H9 (cell line): Measurements from ENCODE around the gene POMGNT2. TPM values are rescaled to one million over a fixed set of nuclear protein-coding genes. Genes with fewer than 3 reads are reported as not detected.

Source experiments
- DNase-seq: peaks from one replicate; pipeline ENCODE4 v3.0.0-alpha.2; 2017
- H2AFZ ChIP-seq: one replicate; pipeline ENCODE4 v1.6.1; 2013; ENCODE audit warnings: mild to moderate bottlenecking, low read length, control low read depth, moderate library complexity
- H2AK5ac ChIP-seq: 2 replicates; pipeline ENCODE4 v1.6.1; 2013; ENCODE audit warnings: low read length, control low read depth, mixed read lengths; ENCODE audit not compliant: insufficient read length
- H2BK120ac ChIP-seq: one replicate; pipeline ENCODE4 v1.6.1; 2013; ENCODE audit warnings: low read depth, mild to moderate bottlenecking, low read length, control low read depth, inconsistent platforms; ENCODE audit not compliant: poor library complexity, severe bottlenecking
- H2BK12ac ChIP-seq: 2 replicates; pipeline ENCODE4 v1.6.1; 2013; ENCODE audit warnings: low read length, control low read depth, mixed read lengths, low read depth; ENCODE audit not compliant: insufficient read length
- H2BK15ac ChIP-seq: 2 replicates; pipeline ENCODE4 v1.6.1; 2013; ENCODE audit warnings: low read depth, low read length, control low read depth
- H2BK20ac ChIP-seq: one replicate; pipeline ENCODE4 v1.6.1; 2013; ENCODE audit warnings: low read depth, mild to moderate bottlenecking, low read length, control low read depth, inconsistent platforms; ENCODE audit not compliant: poor library complexity, severe bottlenecking
- H2BK5ac ChIP-seq: 2 replicates; pipeline ENCODE4 v1.6.1; 2013; ENCODE audit warnings: low read length, control low read depth, mixed read lengths; ENCODE audit not compliant: insufficient read length
- H3K14ac ChIP-seq: 2 replicates; pipeline ENCODE4 v1.6.1; 2013; ENCODE audit warnings: low read length, control low read depth; ENCODE audit not compliant: insufficient read depth
- H3K18ac ChIP-seq: 2 replicates; pipeline ENCODE4 v1.6.1; 2013; ENCODE audit warnings: low read depth, mild to moderate bottlenecking, mixed read lengths, low read length, control low read depth; ENCODE audit not compliant: insufficient read length
- H3K23ac ChIP-seq: 2 replicates; pipeline ENCODE4 v1.6.1; 2013; ENCODE audit warnings: low read length, control low read depth, mixed read lengths, low read depth; ENCODE audit not compliant: insufficient read length
- H3K23me2 ChIP-seq: 2 replicates; pipeline ENCODE4 v1.6.1; 2013; ENCODE audit warnings: low read depth, mild to moderate bottlenecking, mixed read lengths, low read length, control low read depth; ENCODE audit not compliant: insufficient read length, poor library complexity, severe bottlenecking
- H3K27ac ChIP-seq: 2 replicates; pipeline ENCODE4 v1.5.1; 2013; ENCODE audit warnings: low read length, control low read depth, mixed read lengths, low read depth; ENCODE audit not compliant: insufficient read length
- H3K27me3 ChIP-seq: 2 replicates; pipeline ENCODE4 v1.6.1; 2013; ENCODE audit warnings: low read length, control low read depth, inconsistent platforms; ENCODE audit not compliant: insufficient read depth
- H3K4ac ChIP-seq: 2 replicates; pipeline ENCODE4 v1.6.1; 2013; ENCODE audit warnings: low read depth, mild to moderate bottlenecking, control low read depth, inconsistent platforms, low read length, moderate library complexity
- H3K4me1 ChIP-seq: 2 replicates; pipeline ENCODE4 v1.6.1; 2013; ENCODE audit warnings: low read length, control low read depth, inconsistent platforms; ENCODE audit not compliant: insufficient read depth
- H3K4me2 ChIP-seq: 2 replicates; pipeline ENCODE4 v1.6.1; 2013; ENCODE audit warnings: low read length, control low read depth, mixed read lengths; ENCODE audit not compliant: insufficient read length, insufficient read depth
- H3K56ac ChIP-seq: 2 replicates; pipeline ENCODE4 v1.6.1; 2013; ENCODE audit warnings: low read depth, mild to moderate bottlenecking, mixed read lengths, low read length, control low read depth; ENCODE audit not compliant: insufficient read length
- H3K79me1 ChIP-seq: 2 replicates; pipeline ENCODE4 v1.6.1; 2013; ENCODE audit warnings: low read depth, mild to moderate bottlenecking, moderate library complexity, low read length, control low read depth, inconsistent platforms; ENCODE audit not compliant: insufficient read depth, poor library complexity, severe bottlenecking
- H3K79me2 ChIP-seq: 2 replicates; pipeline ENCODE4 v1.6.1; 2013; ENCODE audit warnings: low read length, control low read depth, inconsistent platforms; ENCODE audit not compliant: insufficient read depth
- H3K9ac ChIP-seq: 2 replicates; pipeline ENCODE4 v1.6.1; 2013; ENCODE audit warnings: low read length, control low read depth, mixed read lengths; ENCODE audit not compliant: insufficient read length; ENCODE audit errors: extremely low read depth
- H3K9me3 ChIP-seq: one replicate; pipeline ENCODE4 v1.6.1; 2013; ENCODE audit warnings: low read depth, low read length, inconsistent platforms; ENCODE audit not compliant: control insufficient read depth
- H3T11ph ChIP-seq: one replicate; pipeline ENCODE4 v1.6.1; 2013; ENCODE audit warnings: mild to moderate bottlenecking, low read length, control low read depth, inconsistent platforms
- H4K20me1 ChIP-seq: one replicate; pipeline ENCODE4 v1.6.1; 2013; ENCODE audit not compliant: control insufficient read depth, insufficient read length, insufficient read depth
- H4K5ac ChIP-seq: 2 replicates; pipeline ENCODE4 v1.6.1; 2013; ENCODE audit warnings: low read depth, mild to moderate bottlenecking, mixed read lengths, low read length, control low read depth; ENCODE audit not compliant: insufficient read length
- H4K8ac ChIP-seq: replicated peaks from 2 replicates; pipeline ENCODE4 v1.6.1; 2013; ENCODE audit warnings: low read length, control low read depth, mixed read lengths, low read depth; ENCODE audit not compliant: insufficient read length
- H4K91ac ChIP-seq: 2 replicates; pipeline ENCODE4 v1.6.1; 2013; ENCODE audit warnings: low read depth, mild to moderate bottlenecking, moderate library complexity, mixed read lengths, low read length, control low read depth; ENCODE audit not compliant: insufficient read length
- H3K27ac Mint-ChIP-seq, 3 experiments: 2 replicates in 2 of 3; 3 replicates in 1 of 3; pipeline ENCODE4 v1.8.0; 2020 to 2021; ENCODE audit warnings: mixed read lengths in 3 of 3, mild to moderate bottlenecking in 1 of 3, moderate library complexity in 1 of 3
- H3K27me3 Mint-ChIP-seq: 2 replicates; pipeline ENCODE4 v1.8.0; 2021; ENCODE audit warnings: low read depth, mild to moderate bottlenecking, moderate library complexity, mixed read lengths
- H3K36me3 Mint-ChIP-seq, 3 experiments: 2 replicates in 2 of 3; 3 replicates in 1 of 3; pipeline ENCODE4 v1.8.0; 2020 to 2021; ENCODE audit warnings: low read depth in 3 of 3, mixed read lengths in 3 of 3; ENCODE audit not compliant: insufficient read depth in 1 of 3
- H3K4me1 Mint-ChIP-seq, 2 experiments: 2 replicates each; pipeline ENCODE4 v1.8.0; 2020; ENCODE audit warnings: mixed read lengths in 2 of 2
- H3K4me3 Mint-ChIP-seq, 2 experiments: 2 replicates in 1 of 2; 3 replicates in 1 of 2; pipeline ENCODE4 v1.8.0; 2020 to 2021; ENCODE audit warnings: mild to moderate bottlenecking in 2 of 2, mixed read lengths in 2 of 2, moderate library complexity in 1 of 2
- H3K9me3 Mint-ChIP-seq, 2 experiments: 2 replicates in 1 of 2; 3 replicates in 1 of 2; pipeline ENCODE4 v1.8.0; 2020; ENCODE audit warnings: mild to moderate bottlenecking in 2 of 2, mixed read lengths in 2 of 2, moderate library complexity in 1 of 2
- WGBS: extraction: QIAGEN DNeasy Blood & Tissue Kit; methylation state at CpG from one replicate; pipeline ENCODE4 v1.1.7; 2013; ENCODE audit warnings: missing lambda C conversion rate, low lambda C conversion rate, mixed read lengths; ENCODE audit not compliant: insufficient read length; ENCODE audit errors: extremely low coverage; 5-methylcytosine and 5-hydroxymethylcytosine counted together
- total RNA-seq: library from RNA; stranded (reverse); gene quantifications from 2 replicates; pipeline ENCODE4 v1.2.1, GENCODE V29; 2021
- TF ChIP-seq, protein P1 (sequence below): fragments of 200-600 bp; sonication (generic); conservative IDR thresholded peaks from 3 replicates; pipeline ENCODE4 v1.8.0; 2021; ENCODE audit warnings: antibody characterized with exemption, mild to moderate bottlenecking

The POMGNT2 gene
- total RNA-seq, 1 experiment from 2014 or later: 14.0 TPM

DNA sequence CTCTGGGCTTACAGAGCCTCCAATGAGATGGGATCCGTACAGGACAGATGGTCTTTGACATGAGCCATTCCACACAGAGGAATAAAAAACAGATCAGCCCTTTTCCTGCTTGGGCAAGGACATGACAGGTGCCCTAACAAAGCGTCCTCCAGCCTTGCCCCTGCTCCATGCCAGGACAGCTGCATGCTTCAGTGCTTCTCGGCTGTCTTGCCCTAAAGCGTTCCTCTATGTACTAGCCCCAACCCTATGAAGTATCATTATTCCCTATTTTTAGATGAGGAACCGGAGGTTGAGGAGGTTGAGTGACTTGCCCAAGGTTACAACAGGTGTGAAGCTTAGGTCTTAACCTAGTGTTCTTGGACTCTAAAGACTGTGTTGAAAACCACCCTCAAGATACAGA is 10.5 kb downstream of the POMGNT2 start:
- Mint-ChIP-seq H3K4me3 (no peak overlapping the region), H3K9me3 (no peaks in the 10 kb centered on the region), H3K27me3 (no peaks in the 10 kb centered on the region), H3K27ac (no peak overlapping the region), H3K4me1 (peaks cover 20 to 23% of the 10 kb centered on the region in 2 experiments; a peak in 3 of 4 replicates), H3K36me3 (no peaks in the 10 kb centered on the region; a peak in 1 of 7 replicates)
- Histone ChIP-seq H3K56ac (no peak overlapping the region), H2BK120ac (no peak overlapping the region), H3K79me2 (no peaks in the 10 kb centered on the region), H4K20me1 (no peaks in the 10 kb centered on the region), H3T11ph (no peak overlapping the region), H4K91ac (no peak overlapping the region), H3K27me3 (no peaks in the 10 kb centered on the region), H3K79me1 (no peaks in the 10 kb centered on the region), H3K14ac (no peak overlapping the region), H4K8ac (no peak overlapping the region), H3K9ac (no peak overlapping the region), H2AK5ac (no peak overlapping the region), H4K5ac (no peak overlapping the region), H3K27ac (no peak overlapping the region), H3K9me3 (no peaks in the 10 kb centered on the region), H3K4ac (no peak overlapping the region), H3K4me1 (no peaks in the 10 kb centered on the region), H3K23me2 (no peaks in the 10 kb centered on the region), H2AFZ (no peak overlapping the region), H3K4me2 (no peak overlapping the region), H2BK20ac (no peak overlapping the region), H3K23ac (no peak overlapping the region), H2BK12ac (no peak overlapping the region), H3K18ac (no peak overlapping the region), H2BK15ac (no peak overlapping the region), H2BK5ac (no peak overlapping the region)
- no CpG with 5 or more reads among the region's 5 CpGs for WGBS
- TF ChIP-seq, protein P1, sequence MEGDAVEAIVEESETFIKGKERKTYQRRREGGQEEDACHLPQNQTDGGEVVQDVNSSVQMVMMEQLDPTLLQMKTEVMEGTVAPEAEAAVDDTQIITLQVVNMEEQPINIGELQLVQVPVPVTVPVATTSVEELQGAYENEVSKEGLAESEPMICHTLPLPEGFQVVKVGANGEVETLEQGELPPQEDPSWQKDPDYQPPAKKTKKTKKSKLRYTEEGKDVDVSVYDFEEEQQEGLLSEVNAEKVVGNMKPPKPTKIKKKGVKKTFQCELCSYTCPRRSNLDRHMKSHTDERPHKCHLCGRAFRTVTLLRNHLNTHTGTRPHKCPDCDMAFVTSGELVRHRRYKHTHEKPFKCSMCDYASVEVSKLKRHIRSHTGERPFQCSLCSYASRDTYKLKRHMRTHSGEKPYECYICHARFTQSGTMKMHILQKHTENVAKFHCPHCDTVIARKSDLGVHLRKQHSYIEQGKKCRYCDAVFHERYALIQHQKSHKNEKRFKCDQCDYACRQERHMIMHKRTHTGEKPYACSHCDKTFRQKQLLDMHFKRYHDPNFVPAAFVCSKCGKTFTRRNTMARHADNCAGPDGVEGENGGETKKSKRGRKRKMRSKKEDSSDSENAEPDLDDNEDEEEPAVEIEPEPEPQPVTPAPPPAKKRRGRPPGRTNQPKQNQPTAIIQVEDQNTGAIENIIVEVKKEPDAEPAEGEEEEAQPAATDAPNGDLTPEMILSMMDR: no peak
- no peak for DNase-seq
